Keratinocyte (primary cell): Measurements from ENCODE around the gene FNDC1. TPM values are rescaled to one million over a fixed set of nuclear protein-coding genes. Genes with fewer than 3 reads are reported as not detected.

Experiments
- DNase-seq: peaks from one replicate; pipeline ENCODE4 v3.0.0-alpha.2; 2011; ENCODE audit warnings: low read depth, missing footprints, low spot score
- FAIRE-seq: peaks from 2 replicates; lab custom pipeline; 2011; peaks lifted over from hg19 to GRCh38; lab: Jason Lieb, UNC
- H2AFZ ChIP-seq: 2 replicates; pipeline ENCODE4 v1.6.0; 2012; ENCODE audit warnings: low read length, control low read depth, inconsistent platforms; ENCODE audit not compliant: control insufficient read depth
- H3K27ac ChIP-seq: 2 replicates; pipeline ENCODE4 v1.5.1; 2011; ENCODE audit warnings: low read length; ENCODE audit not compliant: control insufficient read depth, insufficient read depth
- H3K27me3 ChIP-seq: 3 replicates; pipeline ENCODE4 v1.6.0; 2011; ENCODE audit warnings: low read length; ENCODE audit not compliant: control insufficient read depth, insufficient read depth; ENCODE audit errors: extremely low read depth
- H3K36me3 ChIP-seq, 2 experiments: 2 replicates in 1 of 2; 3 replicates in 1 of 2; pipeline ENCODE4 v1.5.1; 2011; ENCODE audit warnings: low read length in 2 of 2, mild to moderate bottlenecking in 1 of 2; ENCODE audit not compliant: control insufficient read depth in 2 of 2, insufficient read depth in 2 of 2; ENCODE audit errors: extremely low read depth in 1 of 2
- H3K4me1 ChIP-seq: 3 replicates; pipeline ENCODE4 v1.5.1; 2011; ENCODE audit warnings: low read length; ENCODE audit not compliant: control insufficient read depth, insufficient read depth; ENCODE audit errors: extremely low read depth
- H3K4me2 ChIP-seq: 3 replicates; pipeline ENCODE4 v1.6.0; 2011; ENCODE audit warnings: low read depth, low read length; ENCODE audit not compliant: control insufficient read depth, insufficient read depth; ENCODE audit errors: extremely low read depth
- H3K4me3 ChIP-seq, 3 experiments: fragments of 200-600 bp in 1 of 3; sonication (generic) in 1 of 3; 2 replicates in 2 of 3; 3 replicates in 1 of 3; pipeline ENCODE4 v1.5.1; 2011 to 2016; ENCODE audit warnings: low read length in 3 of 3, mild to moderate bottlenecking in 3 of 3, control low read depth in 2 of 3, inconsistent platforms in 1 of 3, low read depth in 1 of 3, mixed read lengths in 1 of 3, mixed run types in 1 of 3, moderate library complexity in 1 of 3; ENCODE audit not compliant: control insufficient read depth in 2 of 3, insufficient read depth in 2 of 3; ENCODE audit errors: extremely low read depth in 1 of 3
- H3K79me2 ChIP-seq: 2 replicates; pipeline ENCODE4 v1.6.0; 2012; ENCODE audit warnings: low read length; ENCODE audit not compliant: control insufficient read depth, insufficient read depth
- H3K9ac ChIP-seq: 3 replicates; pipeline ENCODE4 v1.6.0; 2011; ENCODE audit warnings: low read length; ENCODE audit not compliant: control insufficient read depth, insufficient read depth; ENCODE audit errors: extremely low read depth
- H3K9me1 ChIP-seq: 3 replicates; pipeline ENCODE4 v1.6.0; 2011; ENCODE audit warnings: low read length; ENCODE audit not compliant: control insufficient read depth, insufficient read depth; ENCODE audit errors: extremely low read depth
- H3K9me3 ChIP-seq: 2 replicates; pipeline ENCODE4 v1.5.1; 2012; ENCODE audit warnings: low read depth, low read length; ENCODE audit not compliant: control insufficient read depth
- H4K20me1 ChIP-seq: 3 replicates; pipeline ENCODE4 v1.6.0; 2011; ENCODE audit warnings: low read length; ENCODE audit not compliant: control insufficient read depth, insufficient read depth; ENCODE audit errors: extremely low read depth
- EZH2 ChIP-seq: IDR thresholded peaks from one replicate; pipeline ENCODE4 v1.6.1; 2012; ENCODE audit warnings: inconsistent platforms, mild to moderate bottlenecking, low read length, moderate library complexity
- dilution Hi-C: fragments of 300-500 bp; cut with MboI; formaldehyde crosslinking; loops from one replicate; pipeline ENCODE4 v1.7.0; 2020; ENCODE audit warnings: low sequenced_read_pairs; ENCODE audit not compliant: extremely low pct_ligation_motif_present
- polyA plus RNA-seq, 5 experiments: library from polyadenylated mRNA; depleted of rRNA in 3 of 5; stranded (reverse) in 3 of 5; stranded (forward) in 1 of 5; unstranded in 1 of 5; fragments of >200 nt; gene quantifications; 1 replicate in 1 of 5; 2 replicates in 3 of 5; 3 replicates in 1 of 5; pipeline versions ENCODE4 v1.2.1 to v1.2.3, GENCODE V29; 2011 to 2012; ENCODE audit warnings: missing spikeins in 2 of 5, low read depth in 1 of 5, low replicate concordance in 1 of 5
- TF ChIP-seq, protein P1 (sequence below), 3 experiments: IDR thresholded peaks in 1 of 3; conservative IDR thresholded peaks in 1 of 3; optimal IDR thresholded peaks in 1 of 3; 2 replicates in 2 of 3; 3 replicates in 1 of 3; pipeline versions ENCODE3 to v1.5.1; 2011; ENCODE audit warnings: low read length in 3 of 3, mild to moderate bottlenecking in 3 of 3, moderate library complexity in 2 of 3, control low read depth in 1 of 3, inconsistent platforms in 1 of 3; ENCODE audit not compliant: insufficient read depth in 2 of 3; ENCODE audit errors: extremely low read depth in 1 of 3

FNDC1 gene
- polyA plus RNA-seq, 1 donor (not counting 4 experiments of a cell fraction or from before 2014, with no cell fraction given): not detected

DNA sequence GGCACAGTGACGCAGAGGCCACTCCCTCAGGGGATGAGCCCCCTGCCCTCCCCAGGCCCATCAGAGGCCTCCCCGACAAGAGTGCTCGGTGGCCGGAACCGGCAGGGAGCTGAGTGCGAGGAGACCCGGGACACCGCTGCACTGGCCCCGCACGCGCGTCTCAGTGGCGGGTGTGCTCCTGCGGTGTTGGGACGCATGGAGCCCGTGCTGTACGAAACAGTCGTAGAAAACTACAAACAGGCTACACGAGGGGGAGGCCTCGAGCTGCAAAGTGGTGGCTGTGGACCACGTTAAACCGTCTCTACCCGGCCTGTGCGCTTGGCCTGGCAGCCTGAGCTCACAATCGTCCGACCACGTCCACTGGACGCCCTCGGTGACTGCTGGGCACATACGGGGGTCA lies 40.2 kb upstream of the FNDC1 start:
- Histone ChIP-seq H4K20me1 (no peaks in the 10 kb centered on the region), H3K4me2 (no peak overlapping the region), H3K9ac (no peak overlapping the region), H3K79me2 (no peaks in the 10 kb centered on the region), H3K27me3 (no peaks in the 10 kb centered on the region), H3K4me1 (no peaks in the 10 kb centered on the region), H3K9me1 (no peaks in the 10 kb centered on the region), H3K9me3 (no peaks in the 10 kb centered on the region), H2AFZ (no peak overlapping the region), H3K36me3 (no peaks in the 10 kb centered on the region), H3K27ac (no peak overlapping the region), H3K4me3 (no peak overlapping the region)
- TF ChIP-seq, protein P1, sequence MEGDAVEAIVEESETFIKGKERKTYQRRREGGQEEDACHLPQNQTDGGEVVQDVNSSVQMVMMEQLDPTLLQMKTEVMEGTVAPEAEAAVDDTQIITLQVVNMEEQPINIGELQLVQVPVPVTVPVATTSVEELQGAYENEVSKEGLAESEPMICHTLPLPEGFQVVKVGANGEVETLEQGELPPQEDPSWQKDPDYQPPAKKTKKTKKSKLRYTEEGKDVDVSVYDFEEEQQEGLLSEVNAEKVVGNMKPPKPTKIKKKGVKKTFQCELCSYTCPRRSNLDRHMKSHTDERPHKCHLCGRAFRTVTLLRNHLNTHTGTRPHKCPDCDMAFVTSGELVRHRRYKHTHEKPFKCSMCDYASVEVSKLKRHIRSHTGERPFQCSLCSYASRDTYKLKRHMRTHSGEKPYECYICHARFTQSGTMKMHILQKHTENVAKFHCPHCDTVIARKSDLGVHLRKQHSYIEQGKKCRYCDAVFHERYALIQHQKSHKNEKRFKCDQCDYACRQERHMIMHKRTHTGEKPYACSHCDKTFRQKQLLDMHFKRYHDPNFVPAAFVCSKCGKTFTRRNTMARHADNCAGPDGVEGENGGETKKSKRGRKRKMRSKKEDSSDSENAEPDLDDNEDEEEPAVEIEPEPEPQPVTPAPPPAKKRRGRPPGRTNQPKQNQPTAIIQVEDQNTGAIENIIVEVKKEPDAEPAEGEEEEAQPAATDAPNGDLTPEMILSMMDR (optimal IDR thresholded peaks at IDR 0.05 in 1 of 3, IDR thresholded peaks at IDR 0.05 in 1 of 3, conservative IDR thresholded peaks at IDR 0.05 in 1 of 3; ENCODE audit: extremely low read depth in 1 of 3, insufficient read depth in 2 of 3, low read length in 3 of 3): no peak
- no peak for TF ChIP-seq EZH2
- FAIRE-seq (no peak), DNase-seq (no peak)
- dilution Hi-C loops: no loop called here

DNA sequence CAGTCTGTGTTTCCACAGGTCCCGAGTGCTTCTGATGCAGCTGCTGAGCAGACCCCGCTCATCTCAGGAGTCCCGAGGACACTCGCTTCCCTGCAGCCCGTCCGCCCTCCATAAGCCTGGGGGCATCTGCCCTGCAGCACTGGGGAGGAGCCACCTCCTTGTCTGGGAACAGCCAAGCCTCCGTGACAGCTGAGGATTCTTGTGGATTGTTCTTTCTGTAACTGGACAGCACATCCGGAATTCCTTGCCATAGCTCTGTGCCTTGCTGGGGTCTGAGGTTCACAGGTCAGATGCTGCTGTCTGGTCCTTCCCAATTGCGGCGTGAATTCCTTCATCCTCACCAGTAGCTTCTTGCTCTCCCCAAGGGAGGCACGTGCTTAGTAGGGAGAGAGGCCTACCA lies 38.4 kb upstream of the FNDC1 start:
- Histone ChIP-seq H3K36me3 (no peaks in the 10 kb centered on the region), H3K27ac (no peak overlapping the region), H3K9ac (no peak overlapping the region), H3K4me3 (no peak overlapping the region), H3K9me3 (no peaks in the 10 kb centered on the region), H3K4me2 (no peak overlapping the region), H3K79me2 (no peaks in the 10 kb centered on the region), H2AFZ (no peak overlapping the region), H3K27me3 (no peaks in the 10 kb centered on the region), H3K9me1 (no peaks in the 10 kb centered on the region), H4K20me1 (no peaks in the 10 kb centered on the region), H3K4me1 (no peaks in the 10 kb centered on the region)
- dilution Hi-C loops: no loop called here
- DNase-seq (no peak), FAIRE-seq (no peak)
- TF ChIP-seq, protein P1 (optimal IDR thresholded peaks at IDR 0.05 in 1 of 3, IDR thresholded peaks at IDR 0.05 in 1 of 3, conservative IDR thresholded peaks at IDR 0.05 in 1 of 3; ENCODE audit: extremely low read depth in 1 of 3, insufficient read depth in 2 of 3, low read length in 3 of 3): no peak
- TF ChIP-seq EZH2: no peak
